Trophoblast cell (in vitro differentiated cells and primary cell): Measurements from ENCODE around the gene RFPL3. TPM values are rescaled to one million over a fixed set of nuclear protein-coding genes. Genes with fewer than 3 reads are reported as not detected.
"Not testable (repeated sequence)": the region's sequence is repeated elsewhere in the genome, so short reads cannot be mapped to it uniquely, and the experiment has no call there.

Source experiments
- DNase-seq, 2 donors: peaks; one replicate each; pipeline ENCODE4 v3.0.0-alpha.2; 2016
- H2AFZ ChIP-seq: 2 replicates; pipeline ENCODE4 v1.6.1; 2013; ENCODE audit warnings: low read length, moderate library complexity, mild to moderate bottlenecking; ENCODE audit not compliant: insufficient read depth, poor library complexity
- H2AK5ac ChIP-seq: 2 replicates; pipeline ENCODE4 v1.6.1; 2013; ENCODE audit warnings: mild to moderate bottlenecking, low read length
- H2BK120ac ChIP-seq: 2 replicates; pipeline ENCODE4 v1.6.1; 2013; ENCODE audit warnings: low read length, mild to moderate bottlenecking, moderate library complexity; ENCODE audit not compliant: insufficient read depth, poor library complexity
- H2BK12ac ChIP-seq: 2 replicates; pipeline ENCODE4 v1.6.1; 2013; ENCODE audit warnings: mild to moderate bottlenecking, low read length, moderate library complexity
- H2BK5ac ChIP-seq: 2 replicates; pipeline ENCODE4 v1.6.1; 2013; ENCODE audit warnings: low read length, low read depth, moderate library complexity, mild to moderate bottlenecking; ENCODE audit not compliant: poor library complexity
- H3K14ac ChIP-seq: 2 replicates; pipeline ENCODE4 v1.6.1; 2013; ENCODE audit warnings: mild to moderate bottlenecking, low read length
- H3K18ac ChIP-seq: 2 replicates; pipeline ENCODE4 v1.6.1; 2013; ENCODE audit warnings: mild to moderate bottlenecking, low read length
- H3K23ac ChIP-seq: 2 replicates; pipeline ENCODE4 v1.6.1; 2013; ENCODE audit warnings: low read length
- H3K27ac ChIP-seq: 2 replicates; pipeline ENCODE4 v1.5.1; 2013; ENCODE audit warnings: low read depth, mild to moderate bottlenecking, inconsistent platforms, low read length, moderate library complexity
- H3K27me3 ChIP-seq: 2 replicates; pipeline ENCODE4 v1.6.1; 2013; ENCODE audit warnings: inconsistent platforms, mild to moderate bottlenecking, low read length, moderate library complexity; ENCODE audit not compliant: insufficient read depth
- H3K36me3 ChIP-seq, 2 experiments: 1 replicate in 1 of 2; 2 replicates in 1 of 2; pipeline ENCODE4 v1.6.1; 2013; ENCODE audit warnings: low read length in 2 of 2, mild to moderate bottlenecking in 2 of 2, moderate library complexity in 1 of 2; ENCODE audit not compliant: insufficient read depth in 2 of 2, control insufficient read depth in 1 of 2
- H3K4ac ChIP-seq: 2 replicates; pipeline ENCODE4 v1.6.1; 2013; ENCODE audit warnings: low read depth, mild to moderate bottlenecking, low read length, moderate library complexity
- H3K4me1 ChIP-seq, 2 experiments: 1 replicate in 1 of 2; 2 replicates in 1 of 2; pipeline ENCODE4 v1.6.1; 2013; ENCODE audit warnings: low read length in 2 of 2, mild to moderate bottlenecking in 2 of 2, moderate library complexity in 1 of 2; ENCODE audit not compliant: insufficient read depth in 2 of 2, control insufficient read depth in 1 of 2
- H3K4me2 ChIP-seq: 2 replicates; pipeline ENCODE4 v1.6.1; 2013; ENCODE audit warnings: inconsistent platforms, mild to moderate bottlenecking, low read length, moderate library complexity
- H3K4me3 ChIP-seq: 2 replicates; pipeline ENCODE4 v1.5.1; 2013; ENCODE audit warnings: mild to moderate bottlenecking, low read depth, low read length, inconsistent platforms
- H3K79me1 ChIP-seq: one replicate; pipeline ENCODE4 v1.6.1; 2013; ENCODE audit warnings: low read length
- H3K79me2 ChIP-seq: 2 replicates; pipeline ENCODE4 v1.6.1; 2013; ENCODE audit warnings: low read length, mild to moderate bottlenecking; ENCODE audit not compliant: control insufficient read depth, insufficient read depth, poor library complexity
- H3K9ac ChIP-seq: 2 replicates; pipeline ENCODE4 v1.6.1; 2013; ENCODE audit warnings: mild to moderate bottlenecking, low read length
- H3K9me3 ChIP-seq: 2 replicates; pipeline ENCODE4 v1.6.1; 2013; ENCODE audit warnings: low read depth, mild to moderate bottlenecking, control low read depth, inconsistent platforms, low read length; ENCODE audit not compliant: insufficient read depth
- H4K12ac ChIP-seq: 2 replicates; pipeline ENCODE4 v1.6.1; 2013; ENCODE audit warnings: low read depth, mild to moderate bottlenecking, low read length, moderate library complexity
- H4K8ac ChIP-seq: 2 replicates; pipeline ENCODE4 v1.6.1; 2013; ENCODE audit warnings: low read depth, mild to moderate bottlenecking, low read length, moderate library complexity
- H4K91ac ChIP-seq: one replicate; pipeline ENCODE4 v1.6.1; 2013; ENCODE audit warnings: low read depth, mild to moderate bottlenecking, low read length, moderate library complexity
- WGBS: extraction: QIAGEN DNeasy Blood & Tissue Kit; methylation state at CpG from one replicate; pipeline ENCODE4 v1.1.7; 2013; ENCODE audit warnings: missing lambda C conversion rate; ENCODE audit not compliant: insufficient read length, insufficient coverage; ENCODE audit errors: extremely low coverage; 5-methylcytosine and 5-hydroxymethylcytosine counted together
- polyA plus RNA-seq: library from polyadenylated mRNA; stranded (reverse); fragments of 200-250 nt; gene quantifications from 2 replicates; pipeline ENCODE4 v1.2.3, GENCODE V29; 2013

The RFPL3 gene
- not detected in 2 replicates for polyA plus RNA-seq

DNA sequence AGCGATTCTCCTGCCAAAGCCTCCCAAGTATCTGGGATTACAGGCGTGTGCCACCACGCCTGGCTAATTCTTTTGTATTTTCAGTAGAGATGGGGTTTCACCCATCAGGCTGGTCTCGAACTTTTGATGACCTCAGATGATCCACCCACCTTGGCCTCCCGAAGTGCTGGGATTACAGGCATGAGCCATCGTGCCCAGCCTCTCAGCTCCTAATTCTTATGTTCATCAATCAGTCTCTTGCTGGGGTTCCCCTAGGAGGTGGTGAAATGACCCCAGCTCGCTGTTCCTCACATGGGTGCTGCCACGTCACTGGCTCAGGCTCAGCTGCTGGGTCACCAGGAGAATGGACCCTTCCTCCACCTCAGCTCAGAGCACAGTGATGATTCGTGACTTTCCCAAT is at the start of gene RFPL3:
Gene RFPL3 (plus strand): TSS at position 301 of the 400 bp plus-strand sequence. CDS start 205 bp downstream, outside the sequence.
- H3K36me3 ChIP-seq, H3K27ac ChIP-seq, H2BK120ac ChIP-seq, H3K9ac ChIP-seq, H3K4me2 ChIP-seq, H2AK5ac ChIP-seq, H3K4me3 ChIP-seq, H3K27me3 ChIP-seq, H3K18ac ChIP-seq, H3K79me1 ChIP-seq, H3K79me2 ChIP-seq, H2AFZ ChIP-seq, H4K8ac ChIP-seq, H2BK12ac ChIP-seq, H3K9me3 ChIP-seq, H3K14ac ChIP-seq, H3K4ac ChIP-seq, H3K4me1 ChIP-seq, H4K12ac ChIP-seq, H3K23ac ChIP-seq, DNase-seq, H4K91ac ChIP-seq, H2BK5ac ChIP-seq: not testable (repeated sequence)
- no CpG with 5 or more reads among the region's 9 CpGs for WGBS

DNA sequence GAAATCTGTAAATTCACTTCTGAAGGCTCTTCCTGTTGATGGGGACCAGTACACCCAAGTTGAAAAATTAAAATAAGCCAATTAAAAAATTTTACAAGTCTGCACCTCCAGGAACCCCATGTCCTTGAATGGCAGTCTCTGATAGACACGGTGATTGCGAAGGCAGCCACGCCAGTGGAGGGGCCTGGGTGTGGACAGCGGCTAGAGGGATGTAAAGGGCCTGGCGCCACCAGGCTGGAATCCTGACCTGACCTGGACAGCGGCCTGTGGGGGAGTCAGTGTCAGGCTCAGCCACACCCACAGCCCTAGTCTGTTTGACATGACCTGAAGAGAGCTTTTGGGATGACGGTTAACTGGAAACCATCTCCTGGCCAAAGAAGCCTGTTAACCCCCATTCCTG is 49.5 kb upstream of the RFPL3 start:
- H3K27ac ChIP-seq: no peak overlapping the region
- no peak overlapping the region for H3K4ac ChIP-seq
- H3K27me3 ChIP-seq: no peaks in the 10 kb centered on the region
- H2AK5ac ChIP-seq: no peak overlapping the region
- no peak overlapping the region for H3K23ac ChIP-seq
- H4K8ac ChIP-seq: no peak overlapping the region
- no peaks in the 10 kb centered on the region for H3K4me1 ChIP-seq
- no peak overlapping the region for H2AFZ ChIP-seq
- peaks cover 4% of the 10 kb centered on the region for H3K9me3 ChIP-seq
- H3K4me3 ChIP-seq: no peak overlapping the region
- no peak overlapping the region for H3K4me2 ChIP-seq
- no peak overlapping the region for H3K14ac ChIP-seq
- no peak overlapping the region for H4K91ac ChIP-seq
- H4K12ac ChIP-seq: no peak overlapping the region
- H3K18ac ChIP-seq: no peak overlapping the region
- H3K79me1 ChIP-seq: no peaks in the 10 kb centered on the region
- H2BK12ac ChIP-seq: no peak overlapping the region
- H3K9ac ChIP-seq: no peak overlapping the region
- no peak overlapping the region for H2BK5ac ChIP-seq
- no peak overlapping the region for H2BK120ac ChIP-seq
- no peak for DNase-seq
- no CpG with 5 or more reads among the region's 7 CpGs for WGBS
- no peaks in the 10 kb centered on the region for H3K79me2 ChIP-seq
- no peaks in the 10 kb centered on the region for H3K36me3 ChIP-seq

DNA sequence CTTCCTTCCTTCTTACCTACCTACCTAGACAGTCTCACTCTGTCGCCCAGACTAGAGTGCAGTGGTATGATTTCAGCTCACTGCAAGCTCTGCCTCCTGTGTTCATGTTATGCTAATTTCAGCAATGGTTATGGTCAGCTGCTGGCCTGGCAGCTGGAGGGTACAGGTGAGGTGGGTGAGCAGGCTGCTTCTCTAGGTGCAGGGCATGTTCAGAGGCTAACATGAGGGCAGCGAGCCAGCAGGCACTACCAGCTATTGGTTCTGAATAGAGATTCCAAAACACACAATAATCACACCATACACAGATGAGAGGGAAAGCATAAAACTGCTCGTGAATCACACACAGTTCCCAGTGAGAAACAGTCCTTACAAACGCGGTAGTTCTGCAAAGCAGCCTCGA is 48.7 kb upstream of the RFPL3 start:
- no peak for DNase-seq
- Histone ChIP-seq H3K4me3 (no peak overlapping the region), H3K23ac (no peak overlapping the region), H2AK5ac (no peak overlapping the region), H4K8ac (no peak overlapping the region), H2BK5ac (no peak overlapping the region), H2BK120ac (no peak overlapping the region), H4K91ac (no peak overlapping the region), H4K12ac (no peak overlapping the region), H3K9me3 (peaks cover 4% of the 10 kb centered on the region), H2AFZ (no peak overlapping the region), H3K36me3 (no peaks in the 10 kb centered on the region), H3K79me2 (no peaks in the 10 kb centered on the region), H3K4me2 (no peak overlapping the region), H2BK12ac (no peak overlapping the region), H3K4ac (no peak overlapping the region), H3K79me1 (no peaks in the 10 kb centered on the region), H3K18ac (no peak overlapping the region), H3K27me3 (no peaks in the 10 kb centered on the region), H3K14ac (no peak overlapping the region), H3K27ac (no peak overlapping the region), H3K4me1 (no peaks in the 10 kb centered on the region), H3K9ac (no peak overlapping the region)
- WGBS: no CpG with 5 or more reads among the region's 6 CpGs

DNA sequence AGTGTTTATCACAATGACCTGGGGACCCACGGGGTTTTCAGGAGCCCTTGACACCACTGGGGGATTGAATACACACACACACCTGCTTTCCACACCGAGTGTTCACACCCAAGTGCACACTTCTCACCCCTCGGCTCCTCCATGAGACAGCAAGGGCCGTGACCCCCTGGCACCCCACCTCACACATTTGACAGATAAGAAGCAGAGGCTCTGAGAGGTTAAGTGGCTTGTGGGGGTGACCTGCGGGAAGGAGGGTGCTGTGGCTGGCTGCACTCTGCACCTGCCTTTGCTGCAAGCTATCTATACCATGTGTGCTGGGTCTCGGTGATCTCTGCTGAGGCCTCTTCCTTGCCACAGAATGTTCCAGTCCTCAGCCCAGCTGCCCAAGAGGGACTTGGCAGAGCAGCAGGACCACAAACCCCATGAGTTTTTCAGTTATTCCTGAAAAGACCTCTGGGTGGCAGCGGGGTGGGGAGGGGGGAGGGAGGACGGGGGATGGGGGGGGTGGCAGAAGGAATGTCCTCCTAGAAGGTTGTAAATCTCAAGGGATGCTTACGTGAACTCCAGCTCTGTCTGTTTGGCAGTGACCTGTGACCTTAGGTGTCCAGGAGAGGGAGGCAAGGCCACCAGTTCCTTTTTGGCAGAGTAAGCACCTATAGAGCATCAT is 47.9 kb upstream of the RFPL3 start:
- H3K79me1 ChIP-seq: no peaks in the 10 kb centered on the region
- no peaks in the 10 kb centered on the region for H3K27me3 ChIP-seq
- H4K8ac ChIP-seq: no peak overlapping the region
- H3K18ac ChIP-seq: no peak overlapping the region
- no peak overlapping the region for H3K4me3 ChIP-seq
- WGBS: no CpG with 5 or more reads among the region's 9 CpGs
- H2BK5ac ChIP-seq: no peak overlapping the region
- H2AK5ac ChIP-seq: no peak overlapping the region
- H3K9me3 ChIP-seq: peaks cover 4% of the 10 kb centered on the region
- H2AFZ ChIP-seq: no peak overlapping the region
- no peaks in the 10 kb centered on the region for H3K4me1 ChIP-seq
- H3K23ac ChIP-seq: no peak overlapping the region
- no peaks in the 10 kb centered on the region for H3K36me3 ChIP-seq
- DNase-seq: no peak
- H3K27ac ChIP-seq: no peak overlapping the region
- H4K12ac ChIP-seq: no peak overlapping the region
- H3K79me2 ChIP-seq: no peaks in the 10 kb centered on the region
- H2BK120ac ChIP-seq: no peak overlapping the region
- no peak overlapping the region for H2BK12ac ChIP-seq
- H4K91ac ChIP-seq: no peak overlapping the region
- H3K14ac ChIP-seq: no peak overlapping the region
- H3K4ac ChIP-seq: no peak overlapping the region
- H3K9ac ChIP-seq: no peak overlapping the region
- H3K4me2 ChIP-seq: no peak overlapping the region
